Measurements from ENCODE around the gene LSMEM2.
"Not testable (repeated sequence)": the region's sequence is repeated elsewhere in the genome, so short reads cannot be mapped to it uniquely, and the experiment has no call there.

The LSMEM2 gene

GRCh38 chr3:50266017-50266416 lies 12.9 kb upstream of the LSMEM2 start:
- DNase-seq, result no peak

- DNase-seq, result no peak
These were observed 12.1 kb upstream of the LSMEM2 start for GRCh38 chr3:50266836-50267235.

- no peak for DNase-seq
These were observed 11.5 kb upstream of the LSMEM2 start for GRCh38 chr3:50267280-50267913.

- no peak for DNase-seq
These were observed 10.6 kb upstream of the LSMEM2 start for GRCh38 chr3:50268276-50268675.

- DNase-seq, result no peak
These were observed 10.0 kb upstream of the LSMEM2 start, which contains the start of gene SEMA3B for GRCh38 chr3:50268703-50269451. Gene SEMA3B (plus strand): TSS chr3:50269147. CDS start chr3:50269241, 94 bp downstream.

- no peak for DNase-seq
These were observed 9.4 kb upstream of the LSMEM2 start for GRCh38 chr3:50269460-50269859.

GRCh38 chr3:50269977-50270413 lies 8.9 kb upstream of the LSMEM2 start:
- no peak for DNase-seq

- DNase-seq, result no peak
These were observed 8.3 kb upstream of the LSMEM2 start for GRCh38 chr3:50270422-50271224.

GRCh38 chr3:50271314-50271936 lies 7.5 kb upstream of the LSMEM2 start:
- no peak for DNase-seq

- not testable (repeated sequence) for DNase-seq
These were observed 6.4 kb upstream of the LSMEM2 start for GRCh38 chr3:50272538-50272910.

- peak; percentile 92 for DNase-seq
These were observed 5.8 kb upstream of the LSMEM2 start for GRCh38 chr3:50272911-50273688.

GRCh38 chr3:50273689-50274065 lies 5.2 kb upstream of the LSMEM2 start:
- DNase-seq, result no peak

GRCh38 chr3:50274371-50275104 lies 4.3 kb upstream of the LSMEM2 start:
- peak; percentile 82 for DNase-seq

GRCh38 chr3:50275141-50275995 lies 3.5 kb upstream of the LSMEM2 start:
- DNase-seq, result no peak

- DNase-seq, result peak; percentile 56
These were observed 2.7 kb upstream of the LSMEM2 start for GRCh38 chr3:50275996-50276761.

- no peak for DNase-seq
These were observed 2.2 kb upstream of the LSMEM2 start for GRCh38 chr3:50276762-50277101.

- no peak for DNase-seq
These were observed 586 bp upstream of the LSMEM2 start for GRCh38 chr3:50278123-50278879.

GRCh38 chr3:50279255-50280016 lies 549 bp downstream of the LSMEM2 start:
- no peak for DNase-seq

All from activated CD4-positive, alpha-beta T cell treated with anti-CD3 and anti-CD28 coated beads, Interleukin-10, Interleukin-2, amounts not matched to agents 100 ng/mL and 50 ng/mL, durations not matched to agents 16 hours and 8 hours (primary cell).